ENCODE measurements around the gene NSD1. TPM values are rescaled to one million over a fixed set of nuclear protein-coding genes. Genes with fewer than 3 reads are reported as not detected.

NSD1 gene, protein sequence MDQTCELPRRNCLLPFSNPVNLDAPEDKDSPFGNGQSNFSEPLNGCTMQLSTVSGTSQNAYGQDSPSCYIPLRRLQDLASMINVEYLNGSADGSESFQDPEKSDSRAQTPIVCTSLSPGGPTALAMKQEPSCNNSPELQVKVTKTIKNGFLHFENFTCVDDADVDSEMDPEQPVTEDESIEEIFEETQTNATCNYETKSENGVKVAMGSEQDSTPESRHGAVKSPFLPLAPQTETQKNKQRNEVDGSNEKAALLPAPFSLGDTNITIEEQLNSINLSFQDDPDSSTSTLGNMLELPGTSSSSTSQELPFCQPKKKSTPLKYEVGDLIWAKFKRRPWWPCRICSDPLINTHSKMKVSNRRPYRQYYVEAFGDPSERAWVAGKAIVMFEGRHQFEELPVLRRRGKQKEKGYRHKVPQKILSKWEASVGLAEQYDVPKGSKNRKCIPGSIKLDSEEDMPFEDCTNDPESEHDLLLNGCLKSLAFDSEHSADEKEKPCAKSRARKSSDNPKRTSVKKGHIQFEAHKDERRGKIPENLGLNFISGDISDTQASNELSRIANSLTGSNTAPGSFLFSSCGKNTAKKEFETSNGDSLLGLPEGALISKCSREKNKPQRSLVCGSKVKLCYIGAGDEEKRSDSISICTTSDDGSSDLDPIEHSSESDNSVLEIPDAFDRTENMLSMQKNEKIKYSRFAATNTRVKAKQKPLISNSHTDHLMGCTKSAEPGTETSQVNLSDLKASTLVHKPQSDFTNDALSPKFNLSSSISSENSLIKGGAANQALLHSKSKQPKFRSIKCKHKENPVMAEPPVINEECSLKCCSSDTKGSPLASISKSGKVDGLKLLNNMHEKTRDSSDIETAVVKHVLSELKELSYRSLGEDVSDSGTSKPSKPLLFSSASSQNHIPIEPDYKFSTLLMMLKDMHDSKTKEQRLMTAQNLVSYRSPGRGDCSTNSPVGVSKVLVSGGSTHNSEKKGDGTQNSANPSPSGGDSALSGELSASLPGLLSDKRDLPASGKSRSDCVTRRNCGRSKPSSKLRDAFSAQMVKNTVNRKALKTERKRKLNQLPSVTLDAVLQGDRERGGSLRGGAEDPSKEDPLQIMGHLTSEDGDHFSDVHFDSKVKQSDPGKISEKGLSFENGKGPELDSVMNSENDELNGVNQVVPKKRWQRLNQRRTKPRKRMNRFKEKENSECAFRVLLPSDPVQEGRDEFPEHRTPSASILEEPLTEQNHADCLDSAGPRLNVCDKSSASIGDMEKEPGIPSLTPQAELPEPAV (N-terminal part only)
- total RNA-seq (85.7 TPM), polyA plus RNA-seq (14.7 TPM)

DNA sequence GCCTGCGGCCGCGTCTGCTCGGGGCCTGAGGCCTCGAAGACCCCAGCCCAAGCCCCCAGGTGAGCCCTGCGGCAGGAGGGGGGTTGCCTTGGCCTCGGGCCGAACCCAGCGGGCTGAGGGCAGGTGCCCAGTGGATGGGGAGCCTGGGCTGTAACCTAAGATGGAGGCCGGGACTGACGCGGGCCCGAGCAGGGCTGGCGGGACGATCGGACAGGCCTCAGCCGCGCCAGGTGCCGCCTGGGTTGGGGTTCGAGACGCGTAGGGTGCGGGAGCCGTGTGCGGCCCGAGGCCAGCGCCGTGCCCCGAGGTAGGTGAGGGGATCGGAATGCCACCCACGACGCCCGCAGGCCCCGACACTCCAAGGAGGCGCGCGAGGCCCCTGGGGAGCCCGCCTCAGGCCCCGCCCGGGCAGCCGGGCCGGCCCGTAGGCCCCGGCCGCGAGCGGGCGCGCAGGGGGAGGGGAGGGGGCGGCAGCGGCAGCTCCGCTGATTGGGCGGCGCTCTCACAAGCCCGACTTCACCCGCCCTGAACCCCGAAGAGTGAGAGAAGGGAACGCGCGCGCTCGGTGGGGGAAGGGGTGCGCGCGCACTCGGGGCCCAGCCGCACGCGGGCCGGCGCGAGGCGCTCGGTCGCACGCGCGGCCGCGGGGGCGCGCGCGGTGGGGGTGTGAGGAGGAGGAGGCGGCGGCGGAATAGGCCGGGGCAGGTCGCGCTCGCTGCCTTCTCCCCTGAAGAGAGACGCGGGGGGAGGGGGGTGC, at the start of gene NSD1:
TSS of gene NSD1 (plus strand) at position 678 of the 757 bp plus-strand sequence. CDS start 1,331 bp downstream, outside the sequence.
- H3K4me3 ChIP-seq (ENCODE audit: low read depth, low read length): peak within 1 kb of the TSS; percentile 87
- DNase-seq (ENCODE audit: extremely low spot score): peak; percentile 56
- H3K36me3 ChIP-seq (ENCODE audit: insufficient read depth): peaks cover 2% of the 10 kb centered on the region
- peak within 1 kb of the TSS; percentile 94 for H3K27ac ChIP-seq (ENCODE audit: low read depth)
- 1% methylated on average over 92 of the region's 93 CpGs for WGBS
- H3K4me1 ChIP-seq (ENCODE audit: insufficient read depth): peaks cover 2% of the 10 kb centered on the region

DNA sequence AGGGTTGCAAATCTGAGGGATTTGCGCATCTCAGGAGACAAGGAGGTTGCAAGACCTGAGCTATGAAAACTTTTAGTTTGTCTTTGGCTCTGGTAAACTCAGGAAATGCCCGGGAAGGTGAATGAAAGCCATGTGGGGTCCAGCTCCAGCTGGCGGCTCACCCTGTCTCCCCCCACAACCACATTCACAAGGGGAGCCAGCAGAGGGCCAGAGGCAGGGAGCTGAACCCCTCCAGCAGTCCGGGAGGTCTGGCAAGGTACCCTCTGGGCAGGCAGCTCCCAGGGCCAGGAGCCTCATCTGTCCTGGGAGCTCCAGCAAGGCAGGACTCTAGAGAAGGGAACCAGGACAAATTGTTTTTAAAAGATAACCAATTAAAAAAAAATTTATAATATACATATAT, 49.4 kb upstream of the NSD1 start:
- WGBS: 34% methylated on average over 4 of the region's 4 CpGs
- Histone ChIP-seq H3K4me3 (ENCODE audit: low read depth, low read length) (no peak overlapping the region), H3K27ac (ENCODE audit: low read depth) (no peak overlapping the region), H3K36me3 (ENCODE audit: insufficient read depth) (no peaks in the 10 kb centered on the region), H3K4me1 (ENCODE audit: insufficient read depth) (no peaks in the 10 kb centered on the region)
- DNase-seq (ENCODE audit: extremely low spot score): no peak

DNA sequence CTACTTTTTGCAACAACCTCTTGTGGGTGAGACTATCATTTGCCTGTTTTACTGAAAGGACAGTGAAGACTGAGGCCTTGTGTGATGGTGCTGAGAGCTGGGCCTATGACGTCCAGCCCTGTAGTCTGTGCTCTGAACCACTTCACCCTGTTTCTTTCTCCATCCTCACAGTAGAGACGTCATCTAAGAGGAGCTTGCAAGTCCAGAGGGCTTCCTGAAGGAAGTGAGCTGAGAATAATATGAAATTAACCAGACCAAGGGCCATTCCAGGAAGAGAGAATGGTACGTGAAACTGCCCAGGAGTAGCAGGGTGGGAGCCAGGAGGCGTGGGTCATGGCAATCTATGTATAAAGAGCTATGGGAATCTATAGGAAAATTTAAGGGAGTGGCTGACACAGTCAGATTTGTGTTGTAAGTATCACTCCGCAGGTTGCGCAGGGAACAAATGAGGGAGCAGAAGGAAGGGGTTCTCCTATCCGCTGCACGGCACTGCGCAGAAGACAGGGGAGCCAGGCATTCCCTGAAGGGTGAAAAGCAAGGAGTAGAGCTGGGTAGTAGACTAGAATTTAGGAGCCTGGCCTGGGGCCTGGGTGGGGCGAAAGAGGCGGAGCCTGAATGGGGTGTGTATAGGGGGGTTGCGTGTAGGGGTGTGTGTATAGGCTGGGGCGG, 47.5 kb upstream of the NSD1 start:
- WGBS: 46% methylated on average over 13 of the region's 13 CpGs
- H3K4me3 ChIP-seq (ENCODE audit: low read depth, low read length): peak overlapping the region; percentile 46
- H3K36me3 ChIP-seq (ENCODE audit: insufficient read depth): no peaks in the 10 kb centered on the region
- DNase-seq (ENCODE audit: extremely low spot score): no peak
- no peaks in the 10 kb centered on the region for H3K4me1 ChIP-seq (ENCODE audit: insufficient read depth)
- no peak overlapping the region for H3K27ac ChIP-seq (ENCODE audit: low read depth)

DNA sequence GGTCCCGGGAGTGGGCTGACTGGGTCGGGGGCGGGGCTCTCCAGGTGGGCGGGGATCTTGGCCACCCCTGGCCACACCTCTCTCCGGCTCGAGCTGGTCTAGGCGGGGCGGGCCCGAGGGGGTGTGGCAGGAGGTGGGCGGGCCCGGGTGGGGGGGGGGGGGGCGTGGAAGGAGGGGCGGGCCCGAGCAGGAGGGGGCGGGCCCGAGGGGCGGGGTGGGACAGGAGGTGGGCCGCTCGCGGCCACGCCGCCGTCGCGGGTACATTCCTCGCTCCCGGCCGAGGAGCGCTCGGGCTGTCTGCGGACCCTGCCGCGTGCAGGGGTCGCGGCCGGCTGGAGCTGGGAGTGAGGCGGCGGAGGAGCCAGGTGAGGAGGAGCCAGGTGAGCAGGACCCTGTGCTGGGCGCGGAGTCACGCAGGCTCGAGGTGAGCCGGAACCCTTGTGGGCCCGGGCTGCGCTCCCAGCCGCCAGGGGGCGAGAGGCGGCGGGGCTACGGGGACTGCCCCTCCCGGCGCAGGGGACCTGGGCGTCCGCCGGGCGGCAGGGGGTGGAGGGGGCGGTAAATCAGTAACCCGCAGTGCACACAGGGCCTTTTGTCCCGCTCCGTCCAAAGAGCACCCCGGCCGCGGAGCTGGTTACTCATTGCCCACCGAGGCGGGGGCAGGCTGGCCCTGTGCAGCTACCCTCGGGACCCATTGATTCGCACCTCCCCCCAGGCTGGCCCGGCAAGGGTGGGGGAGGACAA, 46.7 kb upstream of the NSD1 start, which contains the start of gene FGFR4:
TSS of gene FGFR4 (plus strand) at position 262 of the 744 bp plus-strand sequence. CDS start 2,688 bp downstream, outside the sequence.
- no peak within 1 kb of the TSS for H3K27ac ChIP-seq (ENCODE audit: low read depth)
- H3K36me3 ChIP-seq (ENCODE audit: insufficient read depth): no peaks in the 10 kb centered on the region
- peak within 1 kb of the TSS; percentile 46 for H3K4me3 ChIP-seq (ENCODE audit: low read depth, low read length)
- H3K4me1 ChIP-seq (ENCODE audit: insufficient read depth): no peaks in the 10 kb centered on the region
- DNase-seq (ENCODE audit: extremely low spot score): peak; percentile 21
- whole genome bisulfite sequencing: under 1% methylated on average over 66 of the region's 68 CpGs

DNA sequence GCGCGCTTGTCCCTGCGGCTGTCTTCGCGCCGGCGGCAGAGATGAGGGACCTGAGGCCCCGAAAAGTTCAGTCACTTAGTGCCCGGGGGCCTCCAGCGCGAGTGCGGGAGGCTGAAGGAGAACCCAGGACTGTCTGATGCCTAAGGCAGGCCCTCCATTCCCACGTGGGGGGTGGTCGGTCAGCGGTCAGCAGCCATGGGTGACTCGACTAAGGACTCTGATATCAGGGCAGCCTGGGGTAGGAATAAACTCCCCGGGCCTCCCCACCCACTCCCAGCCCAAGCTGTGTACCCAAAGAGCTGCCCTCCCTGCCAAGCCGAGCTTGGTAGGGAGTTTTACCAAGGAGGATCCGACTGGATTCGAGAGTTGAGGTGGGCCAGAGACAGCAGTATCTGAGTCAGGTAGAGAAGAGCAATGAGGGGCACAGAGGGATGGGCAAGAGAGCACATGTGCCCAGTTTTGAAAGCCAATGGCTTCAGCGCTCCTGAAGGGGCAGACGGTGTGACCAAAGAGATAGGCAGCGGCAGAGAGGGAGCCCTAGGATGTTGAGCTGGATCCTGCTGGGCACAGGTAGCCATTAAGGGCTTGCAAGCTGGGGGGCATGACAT, 46.1 kb upstream of the NSD1 start:
- Histone ChIP-seq H3K27ac (ENCODE audit: low read depth) (no peak overlapping the region), H3K4me1 (ENCODE audit: insufficient read depth) (no peaks in the 10 kb centered on the region), H3K36me3 (ENCODE audit: insufficient read depth) (no peaks in the 10 kb centered on the region), H3K4me3 (ENCODE audit: low read depth, low read length) (peak overlapping the region; percentile 46)
- WGBS: 27% methylated on average over 23 of the region's 23 CpGs
- DNase-seq (ENCODE audit: extremely low spot score): no peak

DNA sequence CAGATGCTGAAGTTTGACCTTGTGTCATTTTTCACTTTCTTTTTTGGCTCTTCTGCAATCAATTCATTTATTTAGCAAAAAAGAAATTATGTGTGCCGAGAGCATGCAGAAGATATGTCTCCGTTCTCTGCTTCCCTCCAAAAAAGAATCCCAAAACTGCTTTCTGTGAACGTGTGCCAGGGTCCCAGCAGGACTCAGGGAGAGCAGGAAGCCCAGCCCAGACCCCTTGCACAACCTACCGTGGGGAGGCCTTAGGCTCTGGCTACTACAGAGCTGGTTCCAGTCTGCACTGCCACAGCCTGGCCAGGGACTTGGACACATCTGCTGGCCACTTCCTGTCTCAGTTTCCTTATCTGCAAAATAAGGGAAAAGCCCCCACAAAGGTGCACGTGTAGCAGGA, 44.4 kb upstream of the NSD1 start:
- DNase-seq (ENCODE audit: extremely low spot score): no peak
- WGBS: 47% methylated on average over 5 of the region's 5 CpGs
- H3K4me3 ChIP-seq (ENCODE audit: low read depth, low read length): no peak overlapping the region
- no peaks in the 10 kb centered on the region for H3K4me1 ChIP-seq (ENCODE audit: insufficient read depth)
- H3K36me3 ChIP-seq (ENCODE audit: insufficient read depth): no peaks in the 10 kb centered on the region
- H3K27ac ChIP-seq (ENCODE audit: low read depth): no peak overlapping the region

DNA sequence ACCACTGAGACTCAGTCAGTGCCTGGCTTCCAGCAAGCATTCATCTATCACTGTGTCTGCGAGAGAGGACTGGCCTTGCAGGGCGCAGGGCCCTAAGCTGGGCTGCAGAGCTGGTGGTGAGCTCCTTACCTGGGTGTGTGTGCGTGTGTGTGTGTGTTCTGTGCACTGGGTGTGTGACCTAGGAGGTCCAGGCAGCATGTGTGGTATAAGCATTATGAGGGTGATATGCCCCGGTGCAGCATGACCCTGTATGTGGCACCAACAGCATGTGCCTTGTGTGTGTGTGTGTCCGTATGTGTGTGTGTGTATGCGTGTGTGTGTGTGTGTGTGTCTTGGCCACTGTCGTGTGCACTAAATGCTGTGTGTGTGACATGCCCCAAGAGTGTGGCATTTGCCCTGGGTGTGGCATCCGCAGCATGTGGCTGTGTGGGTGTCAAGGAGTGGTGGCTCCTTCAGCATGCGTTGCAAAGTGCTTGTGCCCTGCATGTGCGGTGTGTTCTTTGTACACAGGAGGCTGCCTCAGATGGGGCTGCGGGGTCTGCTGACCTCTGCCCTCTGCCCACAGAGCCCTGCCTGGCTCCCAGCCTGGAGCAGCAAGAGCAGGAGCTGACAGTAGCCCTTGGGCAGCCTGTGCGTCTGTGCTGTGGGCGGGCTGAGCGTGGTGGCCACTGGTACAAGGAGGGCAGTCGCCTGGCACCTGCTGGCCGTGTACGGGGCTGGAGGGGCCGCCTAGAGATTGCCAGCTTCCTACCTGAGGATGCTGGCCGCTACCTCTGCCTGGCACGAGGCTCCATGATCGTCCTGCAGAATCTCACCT, 43.5 kb upstream of the NSD1 start:
- no peak overlapping the region for H3K4me3 ChIP-seq (ENCODE audit: low read depth, low read length)
- H3K27ac ChIP-seq (ENCODE audit: low read depth): no peak overlapping the region
- H3K36me3 ChIP-seq (ENCODE audit: insufficient read depth): no peaks in the 10 kb centered on the region
- 83% methylated on average over 21 of the region's 21 CpGs for WGBS
- DNase-seq (ENCODE audit: extremely low spot score): no peak
- H3K4me1 ChIP-seq (ENCODE audit: insufficient read depth): no peaks in the 10 kb centered on the region

DNA sequence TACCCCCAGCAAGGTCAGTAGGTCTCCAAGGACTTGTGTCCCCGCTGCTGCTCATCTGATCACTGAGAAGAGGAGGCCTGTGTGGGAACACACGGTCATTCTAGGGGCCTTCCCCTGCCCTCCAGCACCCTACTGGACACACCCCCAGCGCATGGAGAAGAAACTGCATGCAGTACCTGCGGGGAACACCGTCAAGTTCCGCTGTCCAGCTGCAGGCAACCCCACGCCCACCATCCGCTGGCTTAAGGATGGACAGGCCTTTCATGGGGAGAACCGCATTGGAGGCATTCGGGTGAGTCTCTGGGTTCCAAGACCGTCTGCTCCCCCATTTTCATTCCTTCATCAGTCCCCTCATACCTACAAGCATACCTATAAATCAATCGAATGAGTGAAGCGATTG, 42.8 kb upstream of the NSD1 start:
- H3K36me3 ChIP-seq (ENCODE audit: insufficient read depth): no peaks in the 10 kb centered on the region
- WGBS: 95% methylated on average over 13 of the region's 13 CpGs
- no peak for DNase-seq (ENCODE audit: extremely low spot score)
- no peak overlapping the region for H3K27ac ChIP-seq (ENCODE audit: low read depth)
- no peaks in the 10 kb centered on the region for H3K4me1 ChIP-seq (ENCODE audit: insufficient read depth)
- H3K4me3 ChIP-seq (ENCODE audit: low read depth, low read length): no peak overlapping the region

DNA sequence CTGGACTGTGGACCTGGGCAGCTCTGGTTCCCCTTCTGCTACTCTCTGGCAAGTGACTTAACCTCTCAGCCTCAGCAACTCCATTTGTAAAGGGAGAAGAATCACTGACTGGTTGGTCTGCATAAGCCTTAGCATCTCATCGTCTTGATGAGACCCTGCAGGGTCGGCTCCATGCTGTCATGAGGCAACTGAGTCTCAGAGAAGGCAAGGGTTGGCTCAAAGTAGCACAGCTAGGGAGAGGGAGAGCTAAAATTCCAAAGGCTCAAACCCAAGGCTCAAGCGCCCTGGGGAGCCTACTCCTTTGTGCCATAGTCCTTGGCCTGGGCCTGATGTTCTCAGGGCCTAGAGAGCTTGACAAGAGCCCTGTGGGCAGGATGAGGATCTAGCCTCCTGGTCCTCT, 42.3 kb upstream of the NSD1 start:
- Histone ChIP-seq H3K4me3 (ENCODE audit: low read depth, low read length) (no peak overlapping the region), H3K4me1 (ENCODE audit: insufficient read depth) (no peaks in the 10 kb centered on the region), H3K36me3 (ENCODE audit: insufficient read depth) (no peaks in the 10 kb centered on the region), H3K27ac (ENCODE audit: low read depth) (no peak overlapping the region)
- no peak for DNase-seq (ENCODE audit: extremely low spot score)
- WGBS: 86% methylated on average over 3 of the region's 3 CpGs

DNA sequence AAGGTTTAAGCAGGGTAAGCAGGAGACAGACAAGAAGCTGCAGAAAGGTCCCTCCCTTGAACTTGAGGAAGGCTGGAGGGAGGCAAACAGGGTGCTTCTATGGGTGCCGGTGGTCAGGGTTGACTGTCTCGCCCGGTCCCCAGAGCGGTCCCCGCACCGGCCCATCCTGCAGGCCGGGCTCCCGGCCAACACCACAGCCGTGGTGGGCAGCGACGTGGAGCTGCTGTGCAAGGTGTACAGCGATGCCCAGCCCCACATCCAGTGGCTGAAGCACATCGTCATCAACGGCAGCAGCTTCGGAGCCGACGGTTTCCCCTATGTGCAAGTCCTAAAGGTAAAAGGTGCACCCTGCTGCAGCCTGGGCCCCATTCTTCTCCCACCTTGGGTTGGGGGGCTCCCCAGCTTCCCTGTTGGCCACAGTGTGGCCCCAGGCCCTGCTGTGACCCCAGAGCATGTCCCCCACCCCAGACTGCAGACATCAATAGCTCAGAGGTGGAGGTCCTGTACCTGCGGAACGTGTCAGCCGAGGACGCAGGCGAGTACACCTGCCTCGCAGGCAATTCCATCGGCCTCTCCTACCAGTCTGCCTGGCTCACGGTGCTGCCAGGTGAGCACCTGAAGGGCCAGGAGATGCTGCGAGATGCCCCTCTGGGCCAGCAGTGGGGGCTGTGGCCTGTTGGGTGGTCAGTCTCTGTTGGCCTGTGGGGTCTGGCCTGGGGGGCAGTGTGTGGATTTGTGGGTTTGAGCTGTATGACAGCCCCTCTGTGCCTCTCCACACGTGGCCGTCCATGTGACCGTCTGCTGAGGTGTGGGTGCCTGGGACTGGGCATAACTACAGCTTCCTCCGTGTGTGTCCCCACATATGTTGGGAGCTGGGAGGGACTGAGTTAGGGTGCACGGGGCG, 41.1 kb upstream of the NSD1 start:
- H3K27ac ChIP-seq (ENCODE audit: low read depth): no peak overlapping the region
- 90% methylated on average over 32 of the region's 32 CpGs for WGBS
- no peak overlapping the region for H3K4me3 ChIP-seq (ENCODE audit: low read depth, low read length)
- no peaks in the 10 kb centered on the region for H3K4me1 ChIP-seq (ENCODE audit: insufficient read depth)
- no peaks in the 10 kb centered on the region for H3K36me3 ChIP-seq (ENCODE audit: insufficient read depth)
- DNase-seq (ENCODE audit: extremely low spot score): no peak

Measured in urinary bladder (tissue), 4 donors.